ACC112 (cell line): ENCODE results near the gene SYT17.

Experiments used
- H2AFZ ChIP-seq: fragments of 200-600 bp; sonication (generic); one replicate; pipeline ENCODE4 v1.6.0; 2017; ENCODE audit warnings: antibody characterized with exemption, low read length; ENCODE audit not compliant: unreplicated experiment
- H3K27ac ChIP-seq: fragments of 200-600 bp; sonication (generic); 2 replicates; pipeline ENCODE4 v1.5.1; 2014; ENCODE audit warnings: low read depth, mild to moderate bottlenecking, antibody characterized with exemption, low read length, moderate library complexity
- H3K27me3 ChIP-seq: fragments of 200-600 bp; sonication (generic); 2 replicates; pipeline ENCODE4 v1.6.1; 2014; ENCODE audit warnings: mild to moderate bottlenecking, antibody characterized with exemption, low read length, moderate library complexity, mixed read lengths; ENCODE audit not compliant: insufficient read depth
- H3K36me3 ChIP-seq: fragments of 200-600 bp; sonication (generic); 2 replicates; pipeline ENCODE4 v1.6.1; 2016; ENCODE audit warnings: mild to moderate bottlenecking, antibody characterized with exemption, low read length, moderate library complexity, mixed read lengths; ENCODE audit not compliant: insufficient read depth
- H3K4me1 ChIP-seq: fragments of 200-600 bp; sonication (generic); one replicate; pipeline ENCODE4 v1.6.1; 2016; ENCODE audit warnings: low read length, mixed read lengths; ENCODE audit not compliant: insufficient read depth, unreplicated experiment, control insufficient read depth
- H3K4me3 ChIP-seq: fragments of 200-600 bp; sonication (generic); 2 replicates; pipeline ENCODE4 v1.5.1; 2014; ENCODE audit warnings: mild to moderate bottlenecking, low read depth, low read length
- H3K79me2 ChIP-seq: fragments of 200-600 bp; sonication (generic); one replicate; pipeline ENCODE4 v1.6.0; 2016; ENCODE audit warnings: low read length; ENCODE audit not compliant: control insufficient read depth, unreplicated experiment, insufficient read depth

The SYT17 gene

DNA sequence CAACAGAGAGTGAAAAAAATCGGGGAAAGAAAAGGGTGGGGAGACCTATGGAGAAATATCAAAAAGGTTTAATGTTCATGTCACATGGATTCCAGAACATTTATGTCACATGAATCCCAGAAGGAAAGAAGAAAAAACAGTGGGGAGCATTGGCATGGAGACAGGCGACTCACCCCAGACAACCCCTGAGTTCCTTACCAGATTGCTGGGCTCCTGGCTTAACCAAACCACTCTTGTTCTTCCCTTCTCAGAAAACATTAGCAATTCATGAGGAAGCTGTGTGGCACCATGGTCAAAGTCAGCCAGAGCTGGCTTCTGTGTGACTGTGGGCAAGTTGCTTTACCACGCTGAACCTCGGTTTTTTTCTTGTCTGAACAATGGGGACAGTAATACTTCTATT is 67.8 kb downstream of the SYT17 start:
- Histone ChIP-seq H3K27me3 (peaks cover 20% of the 10 kb centered on the region), H3K79me2 (no peaks in the 10 kb centered on the region), H3K4me1 (no peaks in the 10 kb centered on the region), H3K4me3 (no peak overlapping the region), H3K36me3 (no peaks in the 10 kb centered on the region), H2AFZ (no peak overlapping the region), H3K27ac (no peak overlapping the region)

DNA sequence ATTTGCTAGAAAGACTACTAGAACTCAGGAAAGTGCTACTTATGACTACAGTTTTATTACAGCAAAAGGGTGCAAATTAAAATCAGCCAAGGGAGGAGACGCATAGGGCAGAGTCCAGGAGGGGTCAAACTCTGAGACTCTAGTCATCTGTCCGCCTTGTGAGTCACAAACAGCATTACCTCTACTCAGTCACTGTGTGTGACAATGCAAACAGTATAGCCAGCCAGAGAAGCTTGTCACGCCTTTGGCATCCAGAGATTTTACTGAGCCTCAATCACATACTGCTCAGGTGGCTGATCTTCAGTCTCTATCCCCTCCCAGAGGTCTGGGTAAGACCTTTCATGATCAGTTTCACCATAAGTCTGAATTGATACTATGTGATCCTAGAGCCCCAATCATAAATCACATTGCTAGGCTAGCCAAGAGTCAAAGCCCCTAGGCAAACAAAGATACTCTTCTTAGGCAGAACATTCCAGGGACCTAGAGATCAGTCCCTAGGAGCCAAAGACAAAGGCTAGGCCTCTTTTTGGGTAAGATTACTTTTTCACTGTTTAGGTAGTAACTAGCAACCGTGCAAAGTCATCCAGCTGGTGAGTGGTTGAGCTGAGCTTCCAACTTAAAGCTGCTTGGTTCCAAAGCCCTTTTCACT is 68.6 kb downstream of the SYT17 start:
- Histone ChIP-seq H3K27me3 (peaks cover 16% of the 10 kb centered on the region), H3K27ac (no peak overlapping the region), H3K4me1 (no peaks in the 10 kb centered on the region), H3K36me3 (no peaks in the 10 kb centered on the region), H3K4me3 (no peak overlapping the region), H3K79me2 (no peaks in the 10 kb centered on the region), H2AFZ (no peak overlapping the region)

DNA sequence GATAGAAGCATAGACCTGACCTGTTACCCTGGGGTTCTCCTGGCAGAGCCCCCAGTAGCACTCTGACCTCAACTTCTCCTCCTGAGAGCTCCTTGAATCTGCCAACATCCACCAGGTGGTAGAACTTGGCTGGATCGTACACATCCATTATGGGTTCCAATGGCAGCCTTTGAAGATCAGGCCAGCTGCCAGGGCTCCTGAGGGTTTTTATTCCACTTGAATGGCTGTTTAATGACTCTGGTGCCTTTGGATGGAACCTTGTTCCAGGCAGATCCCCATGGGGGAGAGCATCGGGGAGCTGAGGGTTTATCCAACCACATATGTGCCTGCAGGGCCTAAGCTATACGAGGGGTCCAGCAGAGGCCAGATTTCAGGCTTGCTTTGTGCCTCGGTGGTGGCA is 70.4 kb downstream of the SYT17 start:
- Histone ChIP-seq H3K27ac (no peak overlapping the region), H3K4me3 (no peak overlapping the region)

DNA sequence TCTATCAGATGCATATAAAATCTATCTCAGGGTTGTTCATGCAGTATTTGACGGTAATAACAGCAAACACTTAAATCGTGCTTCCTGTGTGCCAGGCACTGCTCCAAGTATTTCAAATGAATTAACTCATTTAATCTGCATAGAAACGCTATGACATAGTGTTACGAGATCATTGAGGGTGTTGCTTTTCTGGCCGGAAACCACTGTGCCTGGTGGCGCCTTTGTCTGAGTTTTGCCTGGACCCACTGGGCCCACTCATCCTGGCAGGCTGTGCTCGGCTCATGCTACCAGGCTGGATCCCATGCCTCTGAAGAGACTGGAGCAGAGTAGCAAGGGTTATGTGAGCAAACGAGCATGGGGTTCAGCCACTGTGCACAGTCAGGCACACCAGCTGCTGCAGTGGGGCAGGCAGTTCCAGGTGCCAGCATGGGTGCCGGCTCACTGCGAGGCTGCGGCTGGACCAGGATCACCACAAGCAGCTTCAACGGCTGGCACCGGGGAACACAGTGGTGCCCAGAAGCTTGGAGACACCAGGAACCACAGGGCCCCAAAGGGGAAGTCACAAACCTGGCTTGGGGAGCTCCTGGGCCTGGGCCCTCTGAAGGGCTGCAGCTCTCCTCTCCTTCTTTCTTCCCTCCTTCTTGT is 71.6 kb downstream of the SYT17 start:
- no peak overlapping the region for H3K4me3 ChIP-seq
- H3K4me1 ChIP-seq, result no peaks in the 10 kb centered on the region
- no peaks in the 10 kb centered on the region for H3K36me3 ChIP-seq
- no peak overlapping the region for H3K27ac ChIP-seq
- peaks cover 12% of the 10 kb centered on the region; the same call in 1 of the 2 replicates for H3K27me3 ChIP-seq
- no peak overlapping the region for H2AFZ ChIP-seq
- no peaks in the 10 kb centered on the region for H3K79me2 ChIP-seq

More for the DNA sequence above, 70.4 kb downstream of the SYT17 start:
- Histone ChIP-seq H3K27me3 (peaks cover 12% of the 10 kb centered on the region; the same call in 1 of the 2 replicates), H2AFZ (no peak overlapping the region), H3K4me1 (no peaks in the 10 kb centered on the region), H3K36me3 (no peaks in the 10 kb centered on the region), H3K79me2 (no peaks in the 10 kb centered on the region)

DNA sequence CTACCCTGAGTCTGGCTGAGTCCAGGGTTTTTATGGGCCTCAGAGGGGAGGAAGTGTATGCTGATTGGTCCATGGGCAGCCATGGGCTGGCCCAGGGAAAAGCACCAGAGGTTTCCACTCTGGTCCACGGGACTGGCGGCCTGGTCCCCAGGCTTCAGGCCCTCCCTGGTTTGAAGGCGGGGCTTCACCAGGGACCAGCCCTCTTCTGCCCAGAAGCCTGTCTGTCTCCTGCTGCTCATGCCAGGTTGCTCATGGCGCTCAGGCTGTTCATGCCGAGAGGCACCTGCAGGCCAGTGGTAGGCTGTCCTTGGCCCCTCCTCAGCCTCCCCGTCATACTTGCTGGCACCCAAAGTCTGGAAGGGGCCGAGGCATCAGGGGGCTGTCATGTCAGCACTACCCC is 72.5 kb downstream of the SYT17 start:
- Histone ChIP-seq H3K79me2 (no peaks in the 10 kb centered on the region), H2AFZ (no peak overlapping the region), H3K27me3 (peaks cover 12% of the 10 kb centered on the region), H3K4me3 (no peak overlapping the region), H3K36me3 (no peaks in the 10 kb centered on the region), H3K4me1 (no peaks in the 10 kb centered on the region), H3K27ac (no peak overlapping the region)

DNA sequence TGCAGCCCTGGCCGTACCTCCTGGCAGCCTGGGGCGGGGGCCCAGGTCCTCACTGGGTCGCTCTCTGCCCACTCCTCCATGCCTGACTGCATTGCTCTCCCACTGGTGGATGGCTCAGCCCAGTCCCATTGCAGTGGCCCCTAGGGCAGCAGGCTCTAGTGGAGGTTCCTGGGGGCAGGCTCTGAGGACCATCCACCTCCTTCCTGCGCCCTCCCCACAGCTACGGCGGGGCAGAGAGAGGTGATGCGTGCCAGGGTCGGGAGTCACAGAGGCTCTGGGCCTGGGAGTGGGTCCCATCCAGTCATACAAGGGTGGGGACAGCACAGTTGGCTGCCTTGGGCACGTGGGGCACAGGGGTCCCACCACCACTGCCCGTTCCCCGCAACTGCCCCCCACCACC is 73.5 kb downstream of the SYT17 start:
- H3K4me3 ChIP-seq, result no peak overlapping the region
- H3K4me1 ChIP-seq, result no peaks in the 10 kb centered on the region
- peaks cover 10% of the 10 kb centered on the region for H3K27me3 ChIP-seq
- H3K79me2 ChIP-seq, result no peaks in the 10 kb centered on the region
- no peak overlapping the region for H2AFZ ChIP-seq
- H3K36me3 ChIP-seq, result no peaks in the 10 kb centered on the region
- no peak overlapping the region for H3K27ac ChIP-seq

DNA sequence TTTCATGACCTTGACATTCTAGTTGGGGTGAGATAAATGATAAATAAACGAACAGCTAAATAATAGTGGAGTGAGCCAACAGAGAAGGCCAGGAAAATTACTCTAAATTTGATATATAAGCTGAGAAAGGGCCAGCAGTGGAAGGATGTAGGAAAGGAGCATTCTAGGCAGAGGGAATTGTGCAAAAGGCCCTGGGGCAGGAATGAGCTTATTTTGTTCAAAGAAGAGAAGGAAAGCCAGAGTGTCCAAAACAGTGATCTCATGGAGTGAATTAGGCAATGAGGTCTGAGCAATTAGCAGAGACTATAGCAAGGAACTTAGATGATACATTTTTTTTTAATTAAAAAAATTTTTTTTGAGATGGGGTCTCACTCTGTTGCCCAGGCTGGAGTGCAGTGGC is 74.1 kb downstream of the SYT17 start:
- Histone ChIP-seq H3K4me3 (no peak overlapping the region), H2AFZ (no peak overlapping the region), H3K4me1 (no peaks in the 10 kb centered on the region), H3K27me3 (peaks cover 16% of the 10 kb centered on the region), H3K79me2 (no peaks in the 10 kb centered on the region), H3K27ac (no peak overlapping the region), H3K36me3 (no peaks in the 10 kb centered on the region)

DNA sequence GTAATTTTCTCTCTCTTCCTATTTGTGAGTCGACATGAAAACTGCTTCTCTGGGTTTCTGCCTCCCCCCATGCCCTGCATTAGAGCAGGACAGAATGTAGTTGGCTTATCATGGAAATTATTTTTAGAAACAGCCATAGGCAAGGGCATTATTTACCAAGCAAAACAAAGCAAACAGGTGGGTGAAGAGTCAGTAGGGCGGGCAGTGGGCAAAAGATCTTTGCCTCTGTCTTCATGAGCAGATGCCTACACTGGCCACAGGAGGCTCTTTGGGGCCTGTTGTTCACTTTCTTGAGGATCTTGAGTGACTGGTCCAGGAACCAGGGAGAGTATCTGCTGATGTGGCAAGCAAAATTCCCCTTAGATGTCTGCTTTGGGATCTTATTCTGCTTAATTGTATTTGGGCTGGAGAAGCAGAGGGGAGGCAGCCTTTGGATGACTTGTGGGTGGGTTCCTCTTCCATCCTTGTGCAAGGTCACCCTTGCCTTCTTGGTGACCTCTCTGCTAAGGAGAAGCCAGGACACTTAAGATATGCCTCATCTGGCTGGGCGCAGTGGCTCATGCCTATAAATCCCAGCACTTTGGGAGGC is 75.0 kb downstream of the SYT17 start:
- Histone ChIP-seq H3K4me1 (no peaks in the 10 kb centered on the region), H2AFZ (no peak overlapping the region), H3K27me3 (peaks cover 15% of the 10 kb centered on the region), H3K27ac (no peak overlapping the region), H3K36me3 (no peaks in the 10 kb centered on the region), H3K79me2 (no peaks in the 10 kb centered on the region), H3K4me3 (no peak overlapping the region)

DNA sequence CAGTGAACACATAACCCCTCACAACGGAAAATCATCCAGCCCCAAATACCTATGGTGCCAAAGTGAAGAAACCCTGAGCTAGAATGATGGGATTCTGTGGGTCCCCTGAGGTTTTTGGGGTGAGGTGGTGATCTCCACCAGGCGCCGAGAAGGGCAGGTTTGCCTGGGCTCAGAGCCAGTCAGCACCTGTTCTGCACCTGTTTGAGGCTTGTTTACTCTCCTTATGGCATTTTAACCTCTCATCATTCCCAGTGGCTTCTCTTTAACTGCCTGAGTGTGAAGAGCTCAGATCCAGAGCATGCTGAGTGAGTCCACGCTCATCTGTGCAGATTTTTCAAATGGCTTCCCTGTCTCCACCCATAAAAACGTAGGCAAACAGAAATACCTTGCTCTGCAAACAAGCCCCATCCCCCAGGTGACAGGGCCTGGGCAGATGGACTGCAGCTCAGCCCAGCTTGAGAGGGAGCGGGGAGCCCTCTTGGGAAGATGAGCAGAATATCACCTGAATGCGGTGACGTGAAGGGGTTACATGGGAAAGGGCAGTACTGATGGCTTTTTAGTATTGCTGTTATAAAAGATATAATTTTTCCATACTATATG is 77.4 kb downstream of the SYT17 start:
- Histone ChIP-seq H2AFZ (no peak overlapping the region), H3K79me2 (no peaks in the 10 kb centered on the region), H3K27me3 (peaks cover 18% of the 10 kb centered on the region), H3K36me3 (no peaks in the 10 kb centered on the region), H3K27ac (no peak overlapping the region), H3K4me1 (no peaks in the 10 kb centered on the region), H3K4me3 (no peak overlapping the region)

DNA sequence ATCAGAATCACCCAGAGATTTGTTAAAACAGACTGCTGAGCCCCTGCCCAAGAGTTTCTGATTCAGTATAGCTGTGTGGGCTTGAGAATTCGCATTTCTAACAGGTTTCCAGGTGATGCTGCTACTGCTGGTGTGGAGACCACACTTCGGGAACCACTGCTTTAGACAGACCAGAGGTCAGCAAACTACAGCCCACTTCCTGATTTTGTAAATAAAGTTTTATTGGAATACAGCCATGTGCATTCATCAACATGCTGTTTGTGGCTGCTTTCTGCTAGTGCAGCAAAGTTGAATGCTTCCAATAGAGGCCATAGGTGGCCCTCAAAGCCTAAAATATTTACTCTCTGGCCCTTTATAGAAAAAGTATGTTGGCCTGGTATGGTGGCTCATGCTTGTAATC is 84.9 kb downstream of the SYT17 start:
- no peaks in the 10 kb centered on the region for H3K36me3 ChIP-seq
- no peak overlapping the region for H3K27ac ChIP-seq
- H3K79me2 ChIP-seq, result no peaks in the 10 kb centered on the region
- H2AFZ ChIP-seq, result no peak overlapping the region
- no peak overlapping the region for H3K4me3 ChIP-seq
- H3K27me3 ChIP-seq, result peaks cover 62% of the 10 kb centered on the region
- H3K4me1 ChIP-seq, result no peaks in the 10 kb centered on the region

DNA sequence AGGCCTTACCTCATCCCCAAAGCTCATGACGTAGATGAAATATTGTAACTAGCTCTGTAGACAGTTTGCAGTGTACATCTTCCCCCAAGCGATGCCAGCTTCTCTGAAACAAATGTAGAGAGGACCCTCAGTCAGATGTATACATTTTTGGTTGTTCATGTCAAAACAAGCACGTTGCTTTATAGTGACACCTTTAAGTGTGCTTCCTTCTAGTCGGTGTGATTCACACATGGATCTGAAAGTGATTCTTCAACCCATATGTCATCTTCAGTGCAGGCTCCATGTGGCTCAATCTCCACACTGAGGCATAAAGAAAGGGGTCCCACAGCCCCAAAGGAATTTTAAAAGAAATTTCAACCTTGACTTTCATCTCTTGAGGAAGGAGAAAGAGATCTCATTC is 86.6 kb downstream of the SYT17 start:
- H3K27ac ChIP-seq, result no peak overlapping the region
- no peaks in the 10 kb centered on the region for H3K4me1 ChIP-seq
- H3K4me3 ChIP-seq, result no peak overlapping the region
- no peaks in the 10 kb centered on the region for H3K36me3 ChIP-seq
- no peaks in the 10 kb centered on the region for H3K79me2 ChIP-seq
- no peak overlapping the region for H2AFZ ChIP-seq
- peaks cover 73% of the 10 kb centered on the region for H3K27me3 ChIP-seq
